Anterior cingulate cortex (tissue), 58 donors: ENCODE results near the gene CD300C.
"Not testable (repeated sequence)": the region's sequence is repeated elsewhere in the genome, so short reads cannot be mapped to it uniquely, and the experiment has no call there.

Experiments used
- DNase-seq, 58 donors: peaks; one replicate each; lab custom pipeline; 2025; lab: John Stamatoyannopoulos, UW

The CD300C gene

DNA sequence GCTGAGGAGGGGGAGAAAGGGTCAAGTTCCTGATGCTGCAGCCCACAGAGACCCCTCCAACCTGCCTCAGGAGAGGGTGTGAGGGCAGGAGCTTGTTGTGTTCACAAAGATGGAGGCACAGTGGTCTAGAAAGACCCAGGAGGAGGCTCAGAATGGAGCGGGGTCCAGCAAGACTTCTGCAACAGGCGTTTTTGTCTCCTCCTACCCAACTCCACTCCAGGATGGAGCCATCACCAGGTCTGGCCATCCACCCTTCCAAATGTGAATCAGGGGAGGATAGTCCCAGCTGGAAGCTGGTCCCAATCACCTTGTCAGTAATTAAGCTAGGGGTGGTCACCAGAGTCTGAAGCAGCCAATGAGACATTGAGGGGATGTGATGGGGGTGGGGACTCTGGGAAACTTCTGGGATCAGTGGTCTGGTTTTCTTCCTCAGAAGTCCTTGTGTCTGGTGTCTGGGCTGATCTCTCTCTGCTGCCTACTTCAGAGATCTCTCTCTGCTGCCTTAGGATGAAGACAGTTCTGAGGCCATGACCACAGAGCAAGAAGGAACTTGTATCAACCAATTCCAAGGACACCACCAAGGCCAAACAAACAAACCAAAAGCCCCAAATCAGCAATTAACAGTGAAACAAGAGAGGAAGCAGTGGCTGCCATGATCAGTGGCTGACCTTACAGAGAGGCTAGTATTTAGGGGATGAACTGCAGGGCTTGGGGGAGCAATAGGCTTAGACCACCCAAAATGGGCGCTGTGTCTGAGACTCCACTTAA, 29.2 kb downstream of the CD300C start:
- DNase-seq: no peak

DNA sequence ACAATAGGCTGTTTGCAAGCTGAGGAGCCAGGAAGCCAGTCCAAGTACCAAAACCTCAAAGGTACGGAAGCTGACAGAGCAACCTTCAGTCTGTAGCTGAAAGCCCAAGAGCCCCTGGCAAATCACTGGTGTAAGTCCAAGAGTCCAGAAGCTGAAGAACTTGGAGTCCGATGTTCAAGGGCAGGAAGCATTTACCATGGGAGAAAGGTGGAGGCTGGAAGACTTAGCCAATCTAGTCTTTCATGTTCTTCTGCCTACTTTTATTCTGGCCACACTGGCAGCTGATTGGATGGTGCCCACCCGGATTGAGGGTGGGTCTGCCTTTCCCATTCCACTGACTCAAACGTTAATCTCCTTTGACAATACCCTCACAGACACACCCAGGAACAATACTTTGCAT, 30.0 kb downstream of the CD300C start:
- no peak for DNase-seq

DNA sequence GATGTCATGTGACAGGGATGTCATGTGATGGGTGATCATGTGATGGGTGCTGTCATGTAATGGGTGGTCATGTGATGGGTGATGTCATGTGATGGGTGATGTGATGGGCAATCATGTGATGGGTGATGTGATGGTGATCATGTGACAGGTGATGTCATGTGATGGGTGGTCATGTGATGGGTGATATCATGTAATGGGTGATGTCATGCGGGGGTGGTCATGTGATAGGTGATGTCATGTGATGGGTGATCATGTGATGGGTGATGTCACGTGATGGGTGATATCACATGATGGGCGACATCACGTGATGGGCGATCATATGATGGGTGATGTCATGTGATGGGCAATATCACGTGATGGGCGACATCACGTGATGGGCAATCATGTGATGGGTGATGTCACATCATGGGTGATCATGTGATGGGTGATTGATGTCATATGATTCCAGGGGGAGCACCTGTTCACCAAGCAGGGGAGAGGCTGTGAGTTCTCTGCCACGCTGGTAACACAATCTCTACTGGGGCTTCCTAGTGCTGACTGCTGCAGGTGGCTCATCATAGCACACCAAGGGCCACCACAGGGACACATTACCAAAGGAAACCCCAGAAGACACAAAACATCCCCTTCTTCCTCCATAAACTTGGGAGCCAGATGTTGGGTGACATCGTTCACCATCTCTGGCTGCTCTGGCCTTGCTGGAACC, 31.1 kb downstream of the CD300C start:
- peak in 4 of 58 donors; percentile 21 to 79 (median 62) for DNase-seq

DNA sequence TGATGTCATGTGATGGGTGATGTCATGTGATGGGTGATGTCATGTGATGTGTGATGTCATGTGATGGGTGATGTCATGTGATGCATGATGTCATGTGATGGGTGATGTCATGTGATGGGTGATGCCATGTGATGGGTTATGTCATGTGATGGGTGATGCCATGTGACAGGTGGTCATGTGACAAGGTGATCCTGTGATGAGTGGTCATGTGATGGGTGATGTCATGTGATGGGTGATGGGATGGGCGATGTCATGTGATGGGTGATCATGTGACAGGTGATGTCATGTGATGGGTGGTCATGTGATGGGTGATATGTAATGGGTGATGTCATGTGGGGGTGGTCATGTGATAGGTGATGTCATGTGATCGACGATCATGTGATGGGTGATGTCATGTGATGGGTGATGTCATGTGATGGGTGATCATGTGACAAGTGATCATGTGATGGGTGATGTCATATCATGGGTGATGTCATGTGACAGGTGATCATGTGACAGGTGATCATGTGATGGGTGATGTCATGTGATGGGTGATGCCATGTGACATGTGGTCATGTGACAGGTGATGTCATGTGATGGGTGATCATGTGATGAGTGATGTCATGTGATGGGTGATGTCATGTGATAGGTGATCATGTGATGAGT, 31.8 kb downstream of the CD300C start:
- peak in 5 of 58 donors; percentile 46 to 85 (median 47) for DNase-seq

DNA sequence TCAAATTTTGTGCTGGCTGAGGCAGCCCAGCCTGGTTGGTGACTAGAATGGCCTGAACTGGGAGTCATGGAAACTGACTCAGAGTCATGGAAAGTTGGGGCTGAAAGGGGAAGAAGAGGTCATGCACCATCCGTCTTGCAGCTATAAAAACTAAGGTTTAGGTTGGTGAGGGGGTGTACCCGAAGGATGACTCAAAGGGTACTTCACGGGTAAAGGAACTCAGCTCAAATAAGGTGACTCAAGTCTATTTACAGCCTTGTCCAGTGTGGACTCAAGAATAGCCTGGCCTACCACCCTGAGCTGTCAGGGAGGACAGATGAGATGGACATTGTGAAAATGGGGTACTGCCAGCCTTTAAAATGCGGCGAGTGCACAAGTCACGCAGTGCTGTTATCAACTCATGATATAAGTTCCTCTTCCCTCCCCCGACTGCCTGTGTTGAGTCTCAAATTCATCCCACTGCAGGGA, 33.3 kb downstream of the CD300C start:
- no peak for DNase-seq

- peak in 1 of 58 donors; percentile 20 for DNase-seq
Measured at GRCh38 chr17:74512036-74512435, 33.9 kb downstream of the CD300C start.

- no peak for DNase-seq
Measured at GRCh38 chr17:74508156-74508555, 37.8 kb downstream of the CD300C start.

DNA sequence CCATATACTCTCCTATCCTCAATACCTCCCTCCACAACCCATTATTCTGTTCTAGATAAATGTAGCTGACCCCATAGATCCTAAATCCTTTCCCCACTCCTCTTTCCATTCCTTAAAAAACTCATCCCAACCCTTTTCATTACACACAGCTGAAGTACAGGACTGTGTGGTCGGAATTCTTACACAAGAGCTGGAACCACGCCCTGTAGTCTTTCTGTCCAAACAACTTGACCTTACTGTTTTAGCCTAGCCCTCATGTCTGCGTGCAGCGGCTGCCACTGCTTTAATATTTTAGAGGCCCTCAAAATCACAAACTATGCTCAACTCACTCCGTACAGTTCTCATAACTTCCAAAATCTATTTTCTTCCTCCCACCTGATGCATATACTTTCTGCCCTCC, 42.0 kb downstream of the CD300C start:
- DNase-seq: not testable (repeated sequence)

- no peak for DNase-seq
Measured at GRCh38 chr17:74502861-74503260, 43.1 kb downstream of the CD300C start.

DNA sequence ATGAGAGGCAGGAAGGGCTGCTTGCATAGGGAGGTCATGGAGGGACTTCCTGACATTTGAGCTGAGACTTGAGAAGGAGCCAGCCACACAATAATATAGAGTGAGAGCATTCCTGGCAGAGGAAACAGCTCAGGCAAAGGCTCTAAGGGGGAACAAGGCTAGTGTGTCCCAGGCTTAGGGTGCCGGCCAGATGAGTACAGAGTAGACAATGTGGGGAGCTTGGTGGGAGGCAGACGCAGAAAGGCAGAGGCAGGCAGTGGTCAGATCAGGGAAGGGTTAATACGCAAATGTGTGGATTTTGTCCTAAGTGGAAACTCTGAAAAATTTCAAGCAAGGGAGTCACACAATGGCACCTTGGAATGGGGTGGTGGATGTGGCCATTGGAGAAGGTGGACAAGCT, 45.9 kb downstream of the CD300C start:
- no peak for DNase-seq

GRCh38 chr17:74497471-74497870, 48.4 kb downstream of the CD300C start:
- no peak for DNase-seq

- peak in 51 of 58 donors; percentile 6 to 77 (median 33) for DNase-seq
Measured at GRCh38 chr17:74493331-74493833, 52.5 kb downstream of the CD300C start.

DNA sequence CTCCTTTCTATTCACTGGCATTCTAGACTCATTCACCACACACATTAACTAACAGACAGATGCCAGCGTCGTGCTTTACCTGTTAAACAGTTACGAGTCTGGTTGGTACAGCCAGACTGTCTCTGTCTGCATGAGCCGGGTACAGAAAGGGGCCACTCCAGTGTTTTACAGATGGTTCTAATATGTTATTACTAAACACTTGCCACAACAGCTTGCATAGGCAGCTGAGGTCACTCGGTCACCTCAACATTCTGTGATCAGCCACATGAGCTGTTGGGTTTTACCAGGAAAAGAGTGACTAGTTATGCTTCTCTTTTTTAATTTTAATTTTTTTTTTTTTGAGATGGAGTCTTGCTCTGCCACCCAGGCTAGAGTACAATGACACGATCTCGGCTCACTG, 54.3 kb downstream of the CD300C start:
- DNase-seq: no peak
